Fibroblast of skin of left biceps (primary cell): Measurements from ENCODE around the gene DYNLRB2.

Source experiments
- DNase-seq, 2 experiments: peaks; one replicate each; pipeline ENCODE4 v3.0.0-alpha.2; 2013; ENCODE audit warnings: low read depth in 2 of 2

Gene DYNLRB2

DNA sequence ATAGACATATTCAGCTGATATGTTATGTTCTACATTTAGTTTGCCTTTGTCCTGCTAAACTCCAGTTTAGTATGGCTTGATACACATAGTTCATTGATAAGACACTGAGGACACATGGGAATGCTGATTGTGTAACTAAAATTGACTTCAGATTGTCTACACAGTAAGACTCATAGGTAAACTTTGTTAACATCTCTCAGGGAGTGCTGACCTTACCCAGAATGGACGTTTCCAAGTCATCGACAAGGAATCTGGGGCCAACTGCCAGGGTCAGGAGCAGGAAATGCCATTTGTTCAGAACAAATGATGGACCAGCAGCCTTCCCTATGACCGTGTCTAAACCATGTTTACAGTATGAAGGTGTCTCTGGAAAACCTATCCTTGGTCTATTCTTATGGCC lies 58.7 kb downstream of the DYNLRB2 start:
- no peak for DNase-seq
